ENCODE results near the gene ZCCHC7.
A peak's percentile ranks its signal among the peaks of the same experiment; 100 is the strongest.
"Not testable (repeated sequence)": the region's sequence is repeated elsewhere in the genome, so short reads cannot be mapped to it uniquely, and the experiment has no call there.

ZCCHC7 gene

DNA sequence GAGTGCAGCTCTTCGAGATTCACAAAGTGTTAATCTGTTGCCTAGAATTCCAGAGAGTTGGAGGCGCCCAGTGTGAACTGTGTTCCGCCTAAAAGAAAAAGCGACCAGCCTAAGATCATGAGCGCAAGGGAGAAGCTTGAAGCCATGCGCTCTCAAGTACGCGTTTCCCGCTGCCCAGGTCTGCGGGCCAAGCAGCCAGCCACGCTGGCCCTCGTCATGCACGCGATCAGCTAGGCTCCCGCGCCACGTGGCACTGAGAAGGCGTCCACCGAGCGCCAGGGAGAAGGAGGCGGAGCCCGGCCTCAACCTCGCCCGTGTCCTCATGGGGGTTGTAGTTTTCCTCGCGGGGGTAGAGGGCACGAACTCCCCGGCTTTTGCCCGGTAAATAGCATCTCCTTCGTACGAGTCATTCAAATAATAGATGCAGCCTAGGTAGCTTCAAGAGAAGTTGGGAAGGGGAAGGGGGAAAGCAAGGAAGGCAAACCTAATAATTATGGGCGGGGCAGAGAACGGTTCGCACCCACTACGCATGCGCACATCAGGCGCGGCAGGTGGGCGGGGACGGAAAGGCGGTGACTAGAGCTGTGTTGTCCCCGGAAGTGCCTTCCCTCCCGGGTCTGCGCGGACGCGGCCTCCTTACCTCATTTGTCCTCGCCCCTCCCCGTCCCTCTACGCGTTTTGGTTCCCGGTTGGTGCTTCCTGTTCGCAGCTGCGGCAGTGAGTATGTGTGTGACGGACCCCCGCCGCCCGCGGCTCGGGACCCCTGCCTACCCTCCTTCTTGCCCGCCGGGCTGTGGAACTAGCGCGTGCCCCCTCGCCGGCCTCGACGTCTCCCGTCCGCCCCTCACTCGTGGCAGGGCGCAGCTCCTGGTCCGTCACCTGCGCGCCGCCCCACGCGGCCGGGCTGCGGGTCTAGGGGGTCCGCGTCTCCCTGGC lies at the start of gene ZCCHC7:
ZCCHC7 (plus strand) TSS at position 668 of the 936 bp plus-strand sequence.
- DNase-seq (ENCODE audit: low spot score): peak; percentile 97

DNA sequence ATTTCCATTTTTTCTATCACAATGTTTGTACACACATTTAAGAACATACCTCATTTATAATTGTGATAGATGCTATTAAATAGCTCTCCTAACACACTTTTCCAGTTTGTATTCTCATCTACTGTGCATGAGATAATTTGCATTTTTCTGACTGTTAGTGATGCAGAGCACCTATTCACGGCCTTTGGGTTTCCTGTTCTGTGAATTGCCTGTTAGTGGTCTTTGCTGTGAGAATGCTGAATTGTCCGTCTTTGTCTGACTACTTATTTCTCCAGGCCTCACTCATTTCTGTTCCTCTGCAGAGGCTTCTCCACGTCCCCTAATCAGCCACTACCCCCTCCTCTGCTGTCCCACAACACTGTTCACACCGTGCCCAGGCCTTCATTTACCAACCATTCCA lies 45.6 kb upstream of the ZCCHC7 start:
- DNase-seq (ENCODE audit: low spot score): not testable (repeated sequence)

DNA sequence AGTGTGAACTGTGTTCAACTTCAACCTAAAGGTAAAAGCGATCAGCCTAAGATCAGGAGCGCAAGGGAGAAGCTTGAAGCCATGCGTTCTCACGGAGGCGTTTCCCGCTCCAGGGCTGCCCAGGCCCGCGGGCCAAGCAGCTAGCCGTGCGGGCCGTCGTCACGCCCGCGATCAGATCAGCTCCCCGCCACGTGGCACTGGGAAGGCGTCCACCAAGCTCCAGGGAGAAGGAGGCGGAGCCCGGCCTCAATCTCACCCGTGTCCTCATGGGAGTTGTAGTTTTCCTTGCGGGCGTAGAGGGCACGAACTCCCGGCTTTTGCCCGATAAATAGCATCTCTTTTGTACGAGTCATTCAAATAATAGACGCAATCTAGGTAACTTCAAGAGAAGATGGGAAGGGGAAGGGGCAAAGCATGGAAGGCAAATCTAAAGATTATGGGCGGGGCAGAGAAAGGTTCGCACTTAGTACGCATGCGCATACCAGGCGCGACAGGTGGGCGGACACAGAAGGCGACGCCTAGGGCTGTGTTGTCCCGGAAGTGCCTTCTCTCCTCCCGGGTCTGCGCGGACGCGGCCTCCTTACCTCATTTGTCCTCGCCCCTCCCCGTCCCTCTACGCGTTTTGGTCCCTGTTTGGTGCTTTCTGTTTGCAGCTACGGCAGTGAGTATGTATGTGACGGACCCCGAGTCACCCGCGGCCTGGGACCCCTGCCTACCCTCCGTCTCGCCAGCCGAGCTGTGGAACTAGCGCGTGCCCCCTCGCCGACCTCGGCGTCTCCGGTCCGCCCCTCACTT lies 40.8 kb upstream of the ZCCHC7 start:
- DNase-seq (ENCODE audit: low spot score): peak; percentile 94

- peak; percentile 1 for DNase-seq (ENCODE audit: low spot score)
Measured at GRCh38 chr9:37080165-37080628, 40.2 kb upstream of the ZCCHC7 start.

GRCh38 chr9:37081507-37081906 lies 38.9 kb upstream of the ZCCHC7 start:
- DNase-seq (ENCODE audit: low spot score): not testable (repeated sequence)

- peak; percentile 8 for DNase-seq (ENCODE audit: low spot score)
Measured at GRCh38 chr9:37082214-37082765, 38.1 kb upstream of the ZCCHC7 start.

DNA sequence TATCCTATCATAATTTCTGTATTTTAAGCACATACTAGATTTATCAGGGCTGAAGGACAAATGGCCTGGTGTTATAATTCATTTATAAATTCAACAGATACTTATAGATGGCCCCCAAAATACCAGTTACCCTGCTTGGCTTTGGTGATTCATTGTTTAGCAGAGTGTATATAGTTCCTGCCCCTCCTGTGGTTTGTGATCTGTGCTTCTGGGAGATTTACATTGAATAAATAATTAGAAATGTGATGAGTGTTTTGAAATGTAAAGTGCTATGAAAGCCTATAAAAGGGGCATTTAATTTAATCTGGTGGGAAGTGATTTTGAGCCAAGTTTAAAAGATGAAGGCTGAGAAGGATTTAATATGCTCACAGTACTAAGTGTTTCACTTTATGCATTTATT lies 36.7 kb upstream of the ZCCHC7 start:
- no peak for DNase-seq (ENCODE audit: low spot score)

DNA sequence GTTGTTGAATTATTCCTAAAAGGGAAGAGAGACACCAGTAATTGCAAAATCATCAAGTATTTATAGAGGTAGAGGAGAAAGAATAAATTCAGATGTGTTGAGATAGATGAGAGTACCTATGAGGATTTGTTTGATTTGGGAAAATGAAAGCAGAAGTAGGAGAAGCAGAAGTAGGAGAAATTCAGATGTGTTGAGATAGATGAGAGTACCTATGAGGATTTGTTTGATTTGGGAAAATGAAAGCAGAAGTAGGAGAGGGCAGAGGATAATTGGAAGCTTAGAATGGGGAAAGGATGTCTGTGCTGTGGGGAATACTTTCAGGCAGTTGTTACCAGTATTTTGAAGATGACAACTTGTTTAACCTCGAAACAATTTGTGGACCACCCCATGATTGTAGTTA lies 35.1 kb upstream of the ZCCHC7 start:
- no peak for DNase-seq (ENCODE audit: low spot score)

DNA sequence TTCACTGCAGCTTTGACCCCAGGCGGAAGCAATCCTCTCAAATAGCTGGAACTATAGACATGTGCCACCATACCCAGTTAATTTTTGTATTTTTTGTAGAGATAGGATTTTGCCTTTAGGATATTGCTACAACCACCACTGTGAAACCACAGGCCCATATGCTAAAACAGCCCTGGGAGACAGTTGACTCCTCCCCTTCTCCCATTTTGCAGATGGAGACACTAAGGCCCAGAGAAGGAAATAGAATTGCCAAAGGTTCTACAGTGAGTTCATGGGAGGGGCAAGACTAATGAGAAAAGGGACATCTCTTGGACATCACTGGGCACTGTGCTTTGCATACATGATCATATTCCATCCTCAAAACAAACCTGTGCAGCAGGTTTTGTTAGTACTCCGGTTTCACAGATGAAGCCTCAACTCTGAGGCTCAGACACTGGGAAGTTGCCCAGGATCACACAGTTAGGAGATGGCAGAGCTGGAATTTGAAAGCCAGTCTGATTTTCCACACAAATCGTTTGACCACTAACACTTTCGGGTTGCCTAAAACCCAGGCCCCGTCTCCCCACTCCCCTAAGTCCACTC lies 27.6 kb upstream of the ZCCHC7 start:
- DNase-seq (ENCODE audit: low spot score): not testable (repeated sequence)

GRCh38 chr9:37094751-37095150 lies 25.6 kb upstream of the ZCCHC7 start:
- no peak for DNase-seq (ENCODE audit: low spot score)

DNA sequence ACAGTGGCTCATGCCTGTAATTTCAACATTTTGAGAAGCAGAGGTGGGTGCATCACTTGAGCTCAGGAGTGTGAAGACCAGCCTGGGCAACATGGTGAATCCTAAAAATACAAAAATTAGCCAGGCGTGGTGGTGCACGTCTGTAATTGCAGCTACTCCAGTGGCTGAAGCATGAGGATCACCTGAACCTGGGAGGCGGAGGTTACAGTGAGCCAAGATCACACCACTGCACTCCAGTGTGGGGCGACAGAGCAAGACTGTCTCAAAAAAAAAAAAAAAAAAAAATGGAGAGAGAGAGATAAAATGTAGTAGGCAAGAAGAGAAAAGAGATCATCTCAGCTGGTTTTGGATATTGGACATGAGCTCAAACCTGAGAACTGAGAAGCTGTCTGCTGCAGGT lies 23.7 kb upstream of the ZCCHC7 start:
- DNase-seq (ENCODE audit: low spot score): no peak

- DNase-seq (ENCODE audit: low spot score): no peak
Measured at GRCh38 chr9:37097294-37097693, 23.1 kb upstream of the ZCCHC7 start.

DNA sequence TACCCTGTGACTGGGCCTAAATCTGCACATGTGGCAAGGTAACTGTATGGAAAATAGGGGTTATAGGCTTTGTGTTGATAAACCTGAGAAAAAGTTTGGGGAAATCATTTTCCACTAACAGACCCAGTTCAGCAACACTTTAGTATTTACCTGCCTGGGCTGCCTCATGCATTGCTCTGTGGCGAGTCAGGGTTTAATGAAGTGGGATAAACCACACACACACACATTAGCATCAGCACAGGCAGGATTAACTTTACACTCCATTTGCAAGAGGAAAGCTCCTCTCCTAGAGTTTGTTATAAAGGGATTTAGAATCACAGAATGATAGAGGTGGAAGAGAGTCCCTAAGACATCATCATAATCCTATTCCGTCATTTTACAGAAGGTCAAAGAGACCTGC lies 20.0 kb upstream of the ZCCHC7 start:
- DNase-seq (ENCODE audit: low spot score): no peak

GRCh38 chr9:37100741-37101140 lies 19.6 kb upstream of the ZCCHC7 start:
- DNase-seq (ENCODE audit: low spot score): no peak

- DNase-seq (ENCODE audit: low spot score): no peak
Measured at GRCh38 chr9:37102486-37102885, 17.9 kb upstream of the ZCCHC7 start.

DNA sequence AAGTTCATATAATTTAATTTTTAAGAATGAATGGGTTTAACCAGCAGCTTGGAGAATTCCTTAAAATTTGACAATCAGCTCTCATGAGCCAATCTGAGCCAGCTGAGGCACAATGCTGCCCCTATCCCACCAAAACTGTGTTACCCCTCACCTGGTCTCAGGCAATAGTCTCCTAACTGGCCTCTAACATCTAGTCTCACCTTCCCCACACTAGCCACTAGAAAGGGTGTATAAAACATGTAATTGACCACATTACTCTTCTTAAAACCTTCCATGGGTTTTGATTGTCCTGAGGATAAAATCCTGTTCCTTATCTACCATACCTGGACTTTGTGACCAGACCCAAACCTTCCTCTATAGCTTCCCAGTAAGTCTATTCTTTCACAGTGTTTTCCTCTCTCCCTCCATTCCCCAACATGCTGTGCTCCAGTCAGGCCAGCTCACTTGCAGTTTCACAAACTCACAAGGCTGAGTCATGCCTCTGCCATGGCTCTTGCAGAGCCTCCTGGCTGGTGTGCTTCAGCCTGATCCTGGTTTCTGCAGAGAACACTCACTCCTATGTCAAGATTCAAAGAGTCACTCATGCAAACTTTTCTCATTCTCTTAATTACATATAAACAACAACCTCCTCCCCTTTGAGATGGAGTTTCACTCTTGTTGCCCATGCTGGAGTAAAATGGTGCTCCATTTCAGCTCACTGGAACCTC lies 16.0 kb upstream of the ZCCHC7 start:
- no peak for DNase-seq (ENCODE audit: low spot score)

GRCh38 chr9:37105234-37105633 lies 15.1 kb upstream of the ZCCHC7 start:
- DNase-seq (ENCODE audit: low spot score): no peak

DNA sequence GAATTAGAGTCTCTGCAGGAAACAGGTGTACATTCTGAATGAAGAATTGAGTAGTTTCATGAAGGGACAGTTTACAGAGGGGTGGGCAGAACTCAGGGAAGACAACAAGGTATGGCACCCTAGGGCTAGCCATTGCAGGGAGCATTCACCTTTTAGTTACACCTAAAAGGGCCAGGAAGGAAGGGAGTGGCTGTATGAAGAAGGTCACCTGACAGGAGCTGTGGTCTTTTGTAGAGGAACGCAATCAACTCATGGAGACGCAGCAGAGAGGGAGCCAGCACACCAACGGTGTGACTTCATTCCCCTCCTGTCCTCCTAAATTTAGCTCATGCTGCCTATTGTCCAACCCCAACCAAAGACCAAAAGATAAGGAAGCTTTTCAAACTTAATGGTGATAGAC lies 12.7 kb upstream of the ZCCHC7 start:
- peak; percentile 19 for DNase-seq (ENCODE audit: low spot score)

DNA sequence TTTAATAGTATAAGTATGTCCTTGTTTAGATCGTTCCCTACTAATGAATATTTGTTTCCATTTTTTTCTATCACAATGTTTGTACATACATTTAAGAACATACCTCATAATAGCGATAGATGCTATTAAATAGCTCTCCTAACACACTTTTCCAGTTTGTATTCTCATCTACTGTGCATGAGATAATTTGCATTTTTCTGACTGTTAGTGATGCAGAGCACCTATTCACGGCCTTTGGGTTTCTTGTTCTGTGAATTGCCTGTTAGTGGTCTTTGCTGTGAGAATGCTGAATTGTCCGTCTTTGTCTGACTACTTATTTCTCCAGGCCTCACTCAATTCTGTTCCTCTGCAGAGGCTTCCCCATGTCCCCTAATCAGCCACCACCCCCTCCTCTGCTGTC lies 5.9 kb upstream of the ZCCHC7 start:
- DNase-seq (ENCODE audit: low spot score): not testable (repeated sequence)

GRCh38 chr9:37117956-37118355 lies 2.4 kb upstream of the ZCCHC7 start:
- DNase-seq (ENCODE audit: low spot score): no peak

GRCh38 chr9:37119360-37119759 lies 1.0 kb upstream of the ZCCHC7 start:
- DNase-seq (ENCODE audit: low spot score): no peak

Measured in CD4-positive, alpha-beta T cell treated with Interleukin-15 for 4 hours (primary cell).